Mesenchymal stem cell (in vitro differentiated cells and primary cell): Measurements from ENCODE around the gene ARVCF.

Experiments used
- DNase-seq: peaks from one replicate; pipeline ENCODE4 v3.0.0-alpha.2; 2013
- H2AFZ ChIP-seq: one replicate; pipeline ENCODE4 v1.6.1; 2013; ENCODE audit warnings: low read depth, mild to moderate bottlenecking, control low read depth, inconsistent platforms, low read length, moderate library complexity
- H2AK5ac ChIP-seq: 2 replicates; pipeline ENCODE4 v1.6.1; 2013; ENCODE audit warnings: low read length, moderate library complexity, mild to moderate bottlenecking, inconsistent platforms; ENCODE audit not compliant: severe bottlenecking
- H2BK120ac ChIP-seq: one replicate; pipeline ENCODE4 v1.6.1; 2013; ENCODE audit warnings: low read depth, mild to moderate bottlenecking, inconsistent platforms, low read length, moderate library complexity
- H2BK12ac ChIP-seq, 2 experiments: one replicate each; pipeline ENCODE4 v1.6.1; 2013; ENCODE audit warnings: inconsistent platforms in 2 of 2, low read length in 2 of 2, mild to moderate bottlenecking in 2 of 2, moderate library complexity in 2 of 2, control low read depth in 1 of 2
- H2BK15ac ChIP-seq: one replicate; pipeline ENCODE4 v1.6.1; 2013; ENCODE audit warnings: mild to moderate bottlenecking, low read depth, inconsistent platforms; ENCODE audit not compliant: poor library complexity, severe bottlenecking
- H2BK5ac ChIP-seq: 2 replicates; pipeline ENCODE4 v1.6.1; 2013; ENCODE audit warnings: low read depth, mild to moderate bottlenecking, low read length, control low read depth, inconsistent platforms; ENCODE audit not compliant: poor library complexity, severe bottlenecking
- H3K14ac ChIP-seq, 2 experiments: one replicate each; pipeline ENCODE4 v1.6.1; 2013; ENCODE audit warnings: inconsistent platforms in 2 of 2, low read length in 2 of 2, control low read depth in 1 of 2, mild to moderate bottlenecking in 1 of 2, moderate library complexity in 1 of 2
- H3K18ac ChIP-seq, 2 experiments: one replicate each; pipeline ENCODE4 v1.6.1; 2013; ENCODE audit warnings: inconsistent platforms in 2 of 2, low read length in 2 of 2, control low read depth in 1 of 2, low read depth in 1 of 2, mild to moderate bottlenecking in 1 of 2
- H3K23ac ChIP-seq, 2 experiments: one replicate each; pipeline ENCODE4 v1.6.1; 2013; ENCODE audit warnings: inconsistent platforms in 2 of 2, low read length in 2 of 2, mild to moderate bottlenecking in 2 of 2, moderate library complexity in 2 of 2, control low read depth in 1 of 2
- H3K27ac ChIP-seq: 2 replicates; pipeline ENCODE4 v1.5.1; 2013; ENCODE audit warnings: mild to moderate bottlenecking, moderate library complexity, low read length, control low read depth, inconsistent platforms; ENCODE audit not compliant: poor library complexity, severe bottlenecking
- H3K27me3 ChIP-seq, 2 experiments: 2 replicates each; pipeline versions ENCODE4 v1.6.1 to v1.7.0; 2013; ENCODE audit warnings: low read length in 2 of 2, mild to moderate bottlenecking in 2 of 2, moderate library complexity in 2 of 2, control low read depth in 1 of 2, inconsistent platforms in 1 of 2; ENCODE audit not compliant: control insufficient read depth in 1 of 2, insufficient read depth in 1 of 2
- H3K36me3 ChIP-seq, 2 experiments: 2 replicates each; pipeline versions ENCODE4 v1.6.1 to v1.7.0; 2013; ENCODE audit warnings: low read length in 2 of 2, control low read depth in 1 of 2, inconsistent platforms in 1 of 2, low read depth in 1 of 2, mild to moderate bottlenecking in 1 of 2; ENCODE audit not compliant: insufficient read depth in 2 of 2, control insufficient read depth in 1 of 2
- H3K4ac ChIP-seq, 2 experiments: one replicate each; pipeline ENCODE4 v1.6.1; 2013; ENCODE audit warnings: inconsistent platforms in 2 of 2, low read length in 2 of 2, mild to moderate bottlenecking in 2 of 2, moderate library complexity in 2 of 2, control low read depth in 1 of 2, low read depth in 1 of 2
- H3K4me1 ChIP-seq: 2 replicates; pipeline ENCODE4 v1.6.1; 2013; ENCODE audit warnings: low read depth, low read length, control low read depth; ENCODE audit not compliant: control insufficient read depth, insufficient read depth
- H3K4me2 ChIP-seq: 2 replicates; pipeline ENCODE4 v1.6.1; 2013; ENCODE audit warnings: low read length, mild to moderate bottlenecking, inconsistent platforms; ENCODE audit not compliant: poor library complexity, severe bottlenecking
- H3K4me3 ChIP-seq, 2 experiments: 2 replicates each; pipeline versions ENCODE4 v1.5.1 to v1.7.0; 2013; ENCODE audit warnings: low read length in 2 of 2, mild to moderate bottlenecking in 2 of 2, control low read depth in 1 of 2, low read depth in 1 of 2; ENCODE audit not compliant: insufficient read depth in 1 of 2
- H3K79me1 ChIP-seq: replicated peaks from 2 replicates; pipeline ENCODE4 v1.6.1; 2013; ENCODE audit warnings: mild to moderate bottlenecking, control low read depth, low read length, inconsistent platforms; ENCODE audit not compliant: poor library complexity, severe bottlenecking
- H3K9ac ChIP-seq: 2 replicates; pipeline ENCODE4 v1.7.0; 2013; ENCODE audit warnings: mild to moderate bottlenecking, low read length, moderate library complexity
- H3K9me3 ChIP-seq: 2 replicates; pipeline ENCODE4 v1.7.0; 2013; ENCODE audit warnings: mild to moderate bottlenecking, low read length; ENCODE audit not compliant: control insufficient read depth
- H4K8ac ChIP-seq: one replicate; pipeline ENCODE4 v1.6.1; 2013; ENCODE audit warnings: inconsistent platforms, mild to moderate bottlenecking, low read length, moderate library complexity
- H4K91ac ChIP-seq: one replicate; pipeline ENCODE4 v1.6.1; 2013; ENCODE audit warnings: mild to moderate bottlenecking, low read length, inconsistent platforms
- WGBS: methylation state at CpG from one replicate; pipeline ENCODE4 v1.1.7; 2013; ENCODE audit warnings: mixed read lengths; 5-methylcytosine and 5-hydroxymethylcytosine counted together

The ARVCF gene

GRCh38 chr22:19984201-19984753, 32.3 kb downstream of the ARVCF start:
- Histone ChIP-seq H3K4me1 (peaks cover 48% of the 10 kb centered on the region), H2BK12ac (peak overlapping the region in 1 of 2 experiments; percentile 11), H2BK5ac (no peak overlapping the region), H3K18ac (peak overlapping the region in 1 of 2 experiments; percentile 9), H4K8ac (no peak overlapping the region), H3K79me1 (peaks cover 40% of the 10 kb centered on the region), H2AFZ (no peak overlapping the region), H3K9me3 (no peaks in the 10 kb centered on the region), H3K27ac (no peak overlapping the region), H3K4me2 (peak overlapping the region; percentile 25), H3K4me3 (no peak overlapping the region), H3K14ac (peak overlapping the region in 1 of 2 experiments; percentile 63), H2AK5ac (peak overlapping the region; percentile 71), H2BK120ac (no peak overlapping the region), H3K23ac (no peak overlapping the region), H2BK15ac (no peak overlapping the region), H3K27me3 (no peaks in the 10 kb centered on the region), H3K36me3 (peaks cover 1 to 33% of the 10 kb centered on the region in 2 experiments), H4K91ac (no peak overlapping the region), H3K4ac (no peak overlapping the region), H3K9ac (peak overlapping the region; percentile 59)
- peak; percentile 78 for DNase-seq
- WGBS: 64% methylated on average over 15 of the region's 19 CpGs

DNA sequence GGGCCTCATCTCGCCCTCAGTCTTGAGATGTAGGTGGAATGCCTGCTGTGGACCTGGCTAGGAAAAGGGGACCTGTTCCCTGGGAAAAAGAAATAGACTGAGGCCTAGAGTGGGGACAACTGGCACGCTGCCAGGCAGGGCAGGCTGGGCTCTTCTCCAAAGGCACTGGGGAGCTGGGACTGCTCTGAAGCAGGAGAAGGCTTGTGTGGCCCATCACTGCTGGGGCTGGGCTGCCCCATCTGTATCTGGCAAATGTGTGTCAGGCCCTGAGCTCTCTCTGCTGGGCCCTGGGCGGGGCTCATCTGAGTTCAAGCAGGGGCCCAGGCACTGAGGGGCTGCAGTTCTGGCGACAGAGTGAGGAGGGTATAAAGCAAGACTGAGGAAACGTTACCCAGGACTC, 32.9 kb downstream of the ARVCF start:
- peaks cover 40% of the 10 kb centered on the region for H3K79me1 ChIP-seq
- peak overlapping the region; percentile 12 for H3K4me2 ChIP-seq
- H3K9ac ChIP-seq: peak overlapping the region; percentile 59
- H2AK5ac ChIP-seq: peak overlapping the region; percentile 63
- H3K9me3 ChIP-seq: no peaks in the 10 kb centered on the region
- H3K4me1 ChIP-seq: peaks cover 48% of the 10 kb centered on the region
- H2BK120ac ChIP-seq: no peak overlapping the region
- no peak overlapping the region for H3K27ac ChIP-seq
- no peak overlapping the region for H2BK5ac ChIP-seq
- no peak for DNase-seq
- H4K91ac ChIP-seq: no peak overlapping the region
- H3K27me3 ChIP-seq: no peaks in the 10 kb centered on the region
- H4K8ac ChIP-seq: no peak overlapping the region
- peak overlapping the region in 1 of 2 experiments; percentile 6 for H3K14ac ChIP-seq
- 83% methylated on average over 4 of the region's 5 CpGs for WGBS
- no peak overlapping the region for H3K18ac ChIP-seq
- H3K4ac ChIP-seq: no peak overlapping the region
- H2AFZ ChIP-seq: no peak overlapping the region
- peaks cover 5 to 38% of the 10 kb centered on the region in 2 experiments for H3K36me3 ChIP-seq
- no peak overlapping the region for H3K4me3 ChIP-seq
- H2BK12ac ChIP-seq: no peak overlapping the region
- H3K23ac ChIP-seq: no peak overlapping the region
- H2BK15ac ChIP-seq: no peak overlapping the region

GRCh38 chr22:19982991-19983578, 33.5 kb downstream of the ARVCF start:
- H3K9ac ChIP-seq: no peak overlapping the region
- H3K23ac ChIP-seq: no peak overlapping the region
- H4K91ac ChIP-seq: no peak overlapping the region
- no peak overlapping the region for H2BK15ac ChIP-seq
- no peak overlapping the region for H3K27ac ChIP-seq
- no peak overlapping the region for H4K8ac ChIP-seq
- WGBS: 94% methylated on average over 8 of the region's 8 CpGs
- H3K14ac ChIP-seq: no peak overlapping the region
- H3K79me1 ChIP-seq: peaks cover 40% of the 10 kb centered on the region
- H3K4me1 ChIP-seq: peaks cover 48% of the 10 kb centered on the region
- H2BK120ac ChIP-seq: no peak overlapping the region
- no peaks in the 10 kb centered on the region for H3K27me3 ChIP-seq
- H2AFZ ChIP-seq: no peak overlapping the region
- H3K9me3 ChIP-seq: no peaks in the 10 kb centered on the region
- H3K4me2 ChIP-seq: no peak overlapping the region
- no peak overlapping the region for H3K4me3 ChIP-seq
- H3K4ac ChIP-seq: no peak overlapping the region
- peaks cover 5 to 45% of the 10 kb centered on the region in 2 experiments for H3K36me3 ChIP-seq
- no peak for DNase-seq
- no peak overlapping the region for H2BK5ac ChIP-seq
- H2AK5ac ChIP-seq: peak overlapping the region; percentile 15
- no peak overlapping the region for H2BK12ac ChIP-seq
- no peak overlapping the region for H3K18ac ChIP-seq

GRCh38 chr22:19981961-19982920, 34.4 kb downstream of the ARVCF start:
- Histone ChIP-seq H3K79me1 (peaks cover 40% of the 10 kb centered on the region), H3K4ac (no peak overlapping the region), H3K14ac (no peak overlapping the region), H2BK15ac (no peak overlapping the region), H4K91ac (no peak overlapping the region), H3K4me2 (no peak overlapping the region), H3K23ac (no peak overlapping the region), H2AK5ac (no peak overlapping the region), H3K18ac (no peak overlapping the region), H3K4me1 (peaks cover 48% of the 10 kb centered on the region), H3K9ac (no peak overlapping the region), H2BK12ac (no peak overlapping the region), H3K4me3 (no peak overlapping the region), H3K36me3 (peaks cover 5 to 53% of the 10 kb centered on the region in 2 experiments), H3K9me3 (no peaks in the 10 kb centered on the region), H2BK5ac (no peak overlapping the region), H3K27ac (no peak overlapping the region), H4K8ac (no peak overlapping the region), H2AFZ (no peak overlapping the region), H2BK120ac (no peak overlapping the region), H3K27me3 (no peaks in the 10 kb centered on the region)
- DNase-seq: no peak
- WGBS: 97% methylated on average over 16 of the region's 16 CpGs
